IPS-NIHi7 (cell line): ENCODE results near the gene DLX3.
A peak's percentile ranks its signal among the peaks of the same experiment; 100 is the strongest.

Experiments
- DNase-seq: peaks from one replicate; pipeline ENCODE4 v3.0.0; 2012; ENCODE audit warnings: mixed read lengths; ENCODE audit errors: extremely low spot score

The DLX3 gene

GRCh38 chr17:49972486-49973270 lies 22.3 kb downstream of the DLX3 start:
- DNase-seq, result no peak

- DNase-seq, result no peak
These were observed 23.1 kb downstream of the DLX3 start for GRCh38 chr17:49971848-49972485.

- DNase-seq, result no peak
These were observed 23.7 kb downstream of the DLX3 start for GRCh38 chr17:49971199-49971847.

GRCh38 chr17:49970498-49970897 lies 24.5 kb downstream of the DLX3 start:
- no peak for DNase-seq

- DNase-seq, result no peak
These were observed 25.1 kb downstream of the DLX3 start for GRCh38 chr17:49969795-49970389.

- DNase-seq, result no peak
These were observed 25.8 kb downstream of the DLX3 start, which contains the start of gene DLX4 for GRCh38 chr17:49969134-49969759. Gene DLX4, plus strand, starts transcription at chr17:49969190. Its CDS starts 279 bp downstream, at chr17:49969469.

GRCh38 chr17:49968405-49969133 lies 26.5 kb downstream of the DLX3 start:
- peak; percentile 93 for DNase-seq

GRCh38 chr17:49967621-49968404 lies 27.2 kb downstream of the DLX3 start:
- no peak for DNase-seq

GRCh38 chr17:49967205-49967604 lies 27.8 kb downstream of the DLX3 start:
- DNase-seq, result no peak

- no peak for DNase-seq
These were observed 28.3 kb downstream of the DLX3 start for GRCh38 chr17:49966767-49967166.

- DNase-seq, result no peak
These were observed 29.5 kb downstream of the DLX3 start for GRCh38 chr17:49965524-49965909.

GRCh38 chr17:49964769-49965523 lies 30.1 kb downstream of the DLX3 start:
- no peak for DNase-seq

GRCh38 chr17:49964303-49964768 lies 30.7 kb downstream of the DLX3 start:
- DNase-seq, result no peak

- DNase-seq, result no peak
These were observed 31.3 kb downstream of the DLX3 start for GRCh38 chr17:49963626-49964302.

GRCh38 chr17:49963309-49963625 lies 31.8 kb downstream of the DLX3 start:
- no peak for DNase-seq

- DNase-seq, result no peak
These were observed 32.3 kb downstream of the DLX3 start for GRCh38 chr17:49962599-49963308.

GRCh38 chr17:49959183-49959935 lies 35.7 kb downstream of the DLX3 start:
- no peak for DNase-seq

GRCh38 chr17:49958723-49959122 lies 36.3 kb downstream of the DLX3 start:
- no peak for DNase-seq
